SK-N-MC (cell line): Measurements from ENCODE around the gene PROM2.

Experiments
- DNase-seq: peaks from one replicate; pipeline ENCODE4 v3.0.0-alpha.2; 2011; ENCODE audit warnings: low read depth, low spot score
- H3K27ac ChIP-seq: fragments of 200-600 bp; sonication (generic); 2 replicates; pipeline ENCODE4 v1.5.1; 2016; ENCODE audit warnings: mixed run types
- H3K36me3 ChIP-seq: fragments of 200-600 bp; sonication (generic); 2 replicates; pipeline ENCODE4 v1.6.1; 2017; ENCODE audit warnings: antibody characterized with exemption, low read length, mixed read lengths; ENCODE audit not compliant: insufficient read depth
- H3K4me3 ChIP-seq: fragments of 200-600 bp; sonication (generic); 2 replicates; pipeline ENCODE4 v1.5.1; 2016
- H3K9ac ChIP-seq: fragments of 200-600 bp; sonication (generic); 2 replicates; pipeline ENCODE4 v1.8.0; 2017; ENCODE audit warnings: mixed run types, mixed read lengths; ENCODE audit not compliant: insufficient read length
- H3K9me3 ChIP-seq: fragments of 200-600 bp; sonication (generic); 2 replicates; pipeline ENCODE4 v1.6.1; 2017; ENCODE audit warnings: low read depth, mild to moderate bottlenecking, antibody characterized with exemption, low read length, moderate library complexity, mixed read lengths
- EZH2 ChIP-seq: fragments of 200-600 bp; sonication (generic); IDR thresholded peaks from one replicate; pipeline ENCODE4 v1.6.1; 2017; ENCODE audit warnings: antibody characterized with exemption
- FOXP2 ChIP-seq: optimal IDR thresholded peaks from 2 replicates; pipeline ENCODE3; 2011; ENCODE audit warnings: mild to moderate bottlenecking, moderate library complexity; ENCODE audit not compliant: insufficient read depth; ENCODE audit errors: extremely low read length, control extremely low read depth
- POLR2AphosphoS5 ChIP-seq: IDR thresholded peaks from 2 replicates; pipeline ENCODE4 v1.6.1; 2012; ENCODE audit warnings: mild to moderate bottlenecking, low read depth, low read length, borderline replicate concordance

PROM2 gene

GRCh38 chr2:95332036-95332435 lies 57.8 kb downstream of the PROM2 start:
- Histone ChIP-seq H3K36me3 (no peaks in the 10 kb centered on the region), H3K4me3 (no peak overlapping the region), H3K9ac (no peak overlapping the region), H3K9me3 (no peaks in the 10 kb centered on the region), H3K27ac (no peak overlapping the region)
- TF ChIP-seq FOXP2, result no peak
- no peak for TF ChIP-seq POLR2AphosphoS5
- TF ChIP-seq EZH2, result no peak
- DNase-seq, result no peak

GRCh38 chr2:95333056-95333455 lies 58.8 kb downstream of the PROM2 start:
- no peak overlapping the region for H3K4me3 ChIP-seq
- no peak overlapping the region for H3K27ac ChIP-seq
- TF ChIP-seq FOXP2 (no peak), POLR2AphosphoS5 (no peak), EZH2 (no peak)
- no peak overlapping the region for H3K9ac ChIP-seq
- DNase-seq, result no peak
- no peaks in the 10 kb centered on the region for H3K36me3 ChIP-seq
- no peaks in the 10 kb centered on the region for H3K9me3 ChIP-seq

GRCh38 chr2:95333888-95334338 lies 59.7 kb downstream of the PROM2 start:
- TF ChIP-seq POLR2AphosphoS5, result no peak
- TF ChIP-seq FOXP2, result no peak
- TF ChIP-seq EZH2, result no peak
- no peak for DNase-seq
- no peak overlapping the region for H3K9ac ChIP-seq
- no peaks in the 10 kb centered on the region for H3K9me3 ChIP-seq
- H3K4me3 ChIP-seq, result no peak overlapping the region
- H3K27ac ChIP-seq, result no peak overlapping the region
- H3K36me3 ChIP-seq, result no peaks in the 10 kb centered on the region

GRCh38 chr2:95334916-95335641 lies 60.8 kb downstream of the PROM2 start:
- H3K4me3 ChIP-seq, result no peak overlapping the region
- H3K9ac ChIP-seq, result no peak overlapping the region
- no peak for DNase-seq
- H3K27ac ChIP-seq, result no peak overlapping the region
- no peak for TF ChIP-seq EZH2
- no peak for TF ChIP-seq FOXP2
- TF ChIP-seq POLR2AphosphoS5, result no peak
- H3K36me3 ChIP-seq, result no peaks in the 10 kb centered on the region
- H3K9me3 ChIP-seq, result no peaks in the 10 kb centered on the region

GRCh38 chr2:95336406-95336805 lies 62.2 kb downstream of the PROM2 start:
- Histone ChIP-seq H3K4me3 (no peak overlapping the region), H3K36me3 (no peaks in the 10 kb centered on the region), H3K27ac (no peak overlapping the region), H3K9me3 (no peaks in the 10 kb centered on the region), H3K9ac (no peak overlapping the region)
- DNase-seq, result no peak
- TF ChIP-seq POLR2AphosphoS5 (no peak), EZH2 (no peak), FOXP2 (no peak)

- no peak for DNase-seq
- no peaks in the 10 kb centered on the region for H3K9me3 ChIP-seq
- no peak for TF ChIP-seq FOXP2
- TF ChIP-seq EZH2, result no peak
- no peak for TF ChIP-seq POLR2AphosphoS5
Observed at GRCh38 chr2:95337829-95338228, 63.6 kb downstream of the PROM2 start.

More at GRCh38 chr2:95337829-95338228, 63.6 kb downstream of the PROM2 start:
- no peak overlapping the region for H3K4me3 ChIP-seq
- H3K9ac ChIP-seq, result no peak overlapping the region
- no peak overlapping the region for H3K27ac ChIP-seq
- H3K36me3 ChIP-seq, result no peaks in the 10 kb centered on the region
